HEK293 (cell line): Measurements from ENCODE around the gene GTF3C1.

ENCODE experiments used
- TCF7L2 ChIP-seq: IDR thresholded peaks from 2 replicates; pipeline ENCODE4 v1.6.1; 2011; ENCODE audit warnings: low read depth, mild to moderate bottlenecking, inconsistent platforms, low read length, moderate library complexity, borderline replicate concordance
- ZNF184 ChIP-seq: fragments of 450-650 bp; IDR thresholded peaks from 2 replicates; pipeline ENCODE4 v1.5.1; 2018; ENCODE audit warnings: missing biosample characterization, mild to moderate bottlenecking, missing genetic modification characterization
- ZNF2 ChIP-seq: fragments of 450-650 bp; formaldehyde crosslinking; IDR thresholded peaks from 2 replicates; pipeline ENCODE4 v1.5.1; 2016; ENCODE audit warnings: missing biosample characterization, missing genetic modification characterization
- ZNF24 ChIP-seq: fragments of 450-650 bp; formaldehyde crosslinking; IDR thresholded peaks from 2 replicates; pipeline ENCODE4 v1.5.1; 2016; ENCODE audit warnings: missing biosample characterization, missing genetic modification characterization
- ZNF510 ChIP-seq: fragments of 450-650 bp; formaldehyde crosslinking; IDR thresholded peaks from 2 replicates; pipeline ENCODE4 v1.5.1; 2018; ENCODE audit warnings: mild to moderate bottlenecking, missing genetic modification characterization, missing biosample characterization; ENCODE audit not compliant: insufficient replicate concordance
- ZSCAN23 ChIP-seq: fragments of 450-650 bp; formaldehyde crosslinking; IDR thresholded peaks from 2 replicates; pipeline ENCODE4 v1.5.1; 2016; ENCODE audit warnings: missing biosample characterization, missing genetic modification characterization
- TF ChIP-seq, protein P1 (sequence below): fragments of 450-650 bp; formaldehyde crosslinking; IDR thresholded peaks from 2 replicates; pipeline ENCODE4 v1.5.1; 2016; ENCODE audit warnings: missing biosample characterization, missing genetic modification characterization
- TF ChIP-seq, protein P2 (sequence below): fragments of 450-650 bp; formaldehyde crosslinking; IDR thresholded peaks from 2 replicates; pipeline ENCODE4 v1.5.1; 2016; ENCODE audit warnings: missing biosample characterization, missing genetic modification characterization
- TF ChIP-seq, protein P3 (sequence below): sonication (generic); formaldehyde crosslinking; IDR thresholded peaks from 2 replicates; pipeline ENCODE4 v1.8.1; 2022; ENCODE audit warnings: mild to moderate bottlenecking, moderate library complexity, missing genetic modification reagents

- no peak for TF ChIP-seq TCF7L2
- TF ChIP-seq, protein P1, sequence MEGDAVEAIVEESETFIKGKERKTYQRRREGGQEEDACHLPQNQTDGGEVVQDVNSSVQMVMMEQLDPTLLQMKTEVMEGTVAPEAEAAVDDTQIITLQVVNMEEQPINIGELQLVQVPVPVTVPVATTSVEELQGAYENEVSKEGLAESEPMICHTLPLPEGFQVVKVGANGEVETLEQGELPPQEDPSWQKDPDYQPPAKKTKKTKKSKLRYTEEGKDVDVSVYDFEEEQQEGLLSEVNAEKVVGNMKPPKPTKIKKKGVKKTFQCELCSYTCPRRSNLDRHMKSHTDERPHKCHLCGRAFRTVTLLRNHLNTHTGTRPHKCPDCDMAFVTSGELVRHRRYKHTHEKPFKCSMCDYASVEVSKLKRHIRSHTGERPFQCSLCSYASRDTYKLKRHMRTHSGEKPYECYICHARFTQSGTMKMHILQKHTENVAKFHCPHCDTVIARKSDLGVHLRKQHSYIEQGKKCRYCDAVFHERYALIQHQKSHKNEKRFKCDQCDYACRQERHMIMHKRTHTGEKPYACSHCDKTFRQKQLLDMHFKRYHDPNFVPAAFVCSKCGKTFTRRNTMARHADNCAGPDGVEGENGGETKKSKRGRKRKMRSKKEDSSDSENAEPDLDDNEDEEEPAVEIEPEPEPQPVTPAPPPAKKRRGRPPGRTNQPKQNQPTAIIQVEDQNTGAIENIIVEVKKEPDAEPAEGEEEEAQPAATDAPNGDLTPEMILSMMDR (tag by site-specific recombination), result no peak
- TF ChIP-seq ZNF2 (tag by site-specific recombination), result no peak
- TF ChIP-seq ZNF184 (tag by site-specific recombination), result no peak
- no peak for TF ChIP-seq ZNF510
- TF ChIP-seq, protein P2, sequence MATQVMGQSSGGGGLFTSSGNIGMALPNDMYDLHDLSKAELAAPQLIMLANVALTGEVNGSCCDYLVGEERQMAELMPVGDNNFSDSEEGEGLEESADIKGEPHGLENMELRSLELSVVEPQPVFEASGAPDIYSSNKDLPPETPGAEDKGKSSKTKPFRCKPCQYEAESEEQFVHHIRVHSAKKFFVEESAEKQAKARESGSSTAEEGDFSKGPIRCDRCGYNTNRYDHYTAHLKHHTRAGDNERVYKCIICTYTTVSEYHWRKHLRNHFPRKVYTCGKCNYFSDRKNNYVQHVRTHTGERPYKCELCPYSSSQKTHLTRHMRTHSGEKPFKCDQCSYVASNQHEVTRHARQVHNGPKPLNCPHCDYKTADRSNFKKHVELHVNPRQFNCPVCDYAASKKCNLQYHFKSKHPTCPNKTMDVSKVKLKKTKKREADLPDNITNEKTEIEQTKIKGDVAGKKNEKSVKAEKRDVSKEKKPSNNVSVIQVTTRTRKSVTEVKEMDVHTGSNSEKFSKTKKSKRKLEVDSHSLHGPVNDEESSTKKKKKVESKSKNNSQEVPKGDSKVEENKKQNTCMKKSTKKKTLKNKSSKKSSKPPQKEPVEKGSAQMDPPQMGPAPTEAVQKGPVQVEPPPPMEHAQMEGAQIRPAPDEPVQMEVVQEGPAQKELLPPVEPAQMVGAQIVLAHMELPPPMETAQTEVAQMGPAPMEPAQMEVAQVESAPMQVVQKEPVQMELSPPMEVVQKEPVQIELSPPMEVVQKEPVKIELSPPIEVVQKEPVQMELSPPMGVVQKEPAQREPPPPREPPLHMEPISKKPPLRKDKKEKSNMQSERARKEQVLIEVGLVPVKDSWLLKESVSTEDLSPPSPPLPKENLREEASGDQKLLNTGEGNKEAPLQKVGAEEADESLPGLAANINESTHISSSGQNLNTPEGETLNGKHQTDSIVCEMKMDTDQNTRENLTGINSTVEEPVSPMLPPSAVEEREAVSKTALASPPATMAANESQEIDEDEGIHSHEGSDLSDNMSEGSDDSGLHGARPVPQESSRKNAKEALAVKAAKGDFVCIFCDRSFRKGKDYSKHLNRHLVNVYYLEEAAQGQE (tag by site-specific recombination), result no peak
- TF ChIP-seq ZSCAN23, result no peak
- TF ChIP-seq ZNF24, result no peak
- TF ChIP-seq, protein P3, sequence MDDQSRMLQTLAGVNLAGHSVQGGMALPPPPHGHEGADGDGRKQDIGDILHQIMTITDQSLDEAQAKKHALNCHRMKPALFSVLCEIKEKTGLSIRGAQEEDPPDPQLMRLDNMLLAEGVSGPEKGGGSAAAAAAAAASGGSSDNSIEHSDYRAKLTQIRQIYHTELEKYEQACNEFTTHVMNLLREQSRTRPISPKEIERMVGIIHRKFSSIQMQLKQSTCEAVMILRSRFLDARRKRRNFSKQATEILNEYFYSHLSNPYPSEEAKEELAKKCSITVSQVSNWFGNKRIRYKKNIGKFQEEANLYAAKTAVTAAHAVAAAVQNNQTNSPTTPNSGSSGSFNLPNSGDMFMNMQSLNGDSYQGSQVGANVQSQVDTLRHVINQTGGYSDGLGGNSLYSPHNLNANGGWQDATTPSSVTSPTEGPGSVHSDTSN (CRISPR knock-in tag), result no peak
Observed at GRCh38 chr16:27432558-27432957, 117.2 kb downstream of the GTF3C1 start.
